Tibial artery (tissue), 4 donors: ENCODE data around the gene KLHL40.

Experiments
- DNase-seq, 2 donors: peaks; one replicate each; pipeline ENCODE4 v3.0.0-alpha.2; 2019
- H3K27ac ChIP-seq, 2 donors: fragments of 200-600 bp; sonication (generic) in 1 of 2; 1 replicate in 1 of 2; 2 replicates in 1 of 2; pipeline ENCODE4 v1.5.1; 2018 to 2019; ENCODE audit warnings: mild to moderate bottlenecking in 1 of 2
- H3K27me3 ChIP-seq, 2 donors: fragments of 200-600 bp; sonication (generic) in 1 of 2; one replicate each; pipeline versions ENCODE4 v1.5.1 to v1.6.0; 2016 to 2019
- H3K36me3 ChIP-seq, 3 donors: fragments of 200-600 bp; sonication (generic) in 2 of 3; one replicate each; pipeline ENCODE4 v1.5.1; 2016 to 2019; ENCODE audit warnings: mild to moderate bottlenecking in 2 of 3
- H3K4me1 ChIP-seq, 4 donors: fragments of 200-600 bp; sonication (generic) in 2 of 4; 1 replicate in 3 of 4; 2 replicates in 1 of 4; pipeline ENCODE4 v1.5.1; 2016 to 2019
- H3K4me3 ChIP-seq, 2 donors: fragments of 200-600 bp; sonication (generic) in 1 of 2; 1 replicate in 1 of 2; 2 replicates in 1 of 2; pipeline ENCODE4 v1.5.1; 2018 to 2019; ENCODE audit warnings: mild to moderate bottlenecking in 2 of 2
- H3K9me3 ChIP-seq, 3 donors: fragments of 200-600 bp; sonication (generic) in 1 of 3; one replicate each; pipeline ENCODE4 v1.5.1; 2016 to 2019
- intact Hi-C: fragments of 100-400 bp; cut with DNase I; formaldehyde crosslinking; loops from one replicate; pipeline ENCODE4 v1.15.0; 2023; ENCODE audit warnings: low total_unique reads
- TF ChIP-seq, protein P1 (sequence below), 2 experiments: fragments of 200-600 bp in 1 of 2; fragments of 450-650 bp in 1 of 2; IDR thresholded peaks; one replicate each; pipeline ENCODE4 v1.5.1; 2017 to 2019; ENCODE audit warnings: antibody characterized with exemption in 2 of 2, mild to moderate bottlenecking in 1 of 2, moderate library complexity in 1 of 2

Gene KLHL40

GRCh38 chr3:42710323-42711021 is 25.1 kb downstream of the KLHL40 start:
- TF ChIP-seq, protein P1, sequence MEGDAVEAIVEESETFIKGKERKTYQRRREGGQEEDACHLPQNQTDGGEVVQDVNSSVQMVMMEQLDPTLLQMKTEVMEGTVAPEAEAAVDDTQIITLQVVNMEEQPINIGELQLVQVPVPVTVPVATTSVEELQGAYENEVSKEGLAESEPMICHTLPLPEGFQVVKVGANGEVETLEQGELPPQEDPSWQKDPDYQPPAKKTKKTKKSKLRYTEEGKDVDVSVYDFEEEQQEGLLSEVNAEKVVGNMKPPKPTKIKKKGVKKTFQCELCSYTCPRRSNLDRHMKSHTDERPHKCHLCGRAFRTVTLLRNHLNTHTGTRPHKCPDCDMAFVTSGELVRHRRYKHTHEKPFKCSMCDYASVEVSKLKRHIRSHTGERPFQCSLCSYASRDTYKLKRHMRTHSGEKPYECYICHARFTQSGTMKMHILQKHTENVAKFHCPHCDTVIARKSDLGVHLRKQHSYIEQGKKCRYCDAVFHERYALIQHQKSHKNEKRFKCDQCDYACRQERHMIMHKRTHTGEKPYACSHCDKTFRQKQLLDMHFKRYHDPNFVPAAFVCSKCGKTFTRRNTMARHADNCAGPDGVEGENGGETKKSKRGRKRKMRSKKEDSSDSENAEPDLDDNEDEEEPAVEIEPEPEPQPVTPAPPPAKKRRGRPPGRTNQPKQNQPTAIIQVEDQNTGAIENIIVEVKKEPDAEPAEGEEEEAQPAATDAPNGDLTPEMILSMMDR (IDR thresholded peaks at IDR 0.05): no peak
- no peaks in the 10 kb centered on the region for H3K9me3 ChIP-seq
- no peaks in the 10 kb centered on the region for H3K27me3 ChIP-seq
- DNase-seq: no peak
- H3K4me1 ChIP-seq: no peaks in the 10 kb centered on the region
- no peak overlapping the region for H3K27ac ChIP-seq
- no peak overlapping the region for H3K4me3 ChIP-seq
- H3K36me3 ChIP-seq: no peaks in the 10 kb centered on the region
- intact Hi-C loops: no loop called here

DNA sequence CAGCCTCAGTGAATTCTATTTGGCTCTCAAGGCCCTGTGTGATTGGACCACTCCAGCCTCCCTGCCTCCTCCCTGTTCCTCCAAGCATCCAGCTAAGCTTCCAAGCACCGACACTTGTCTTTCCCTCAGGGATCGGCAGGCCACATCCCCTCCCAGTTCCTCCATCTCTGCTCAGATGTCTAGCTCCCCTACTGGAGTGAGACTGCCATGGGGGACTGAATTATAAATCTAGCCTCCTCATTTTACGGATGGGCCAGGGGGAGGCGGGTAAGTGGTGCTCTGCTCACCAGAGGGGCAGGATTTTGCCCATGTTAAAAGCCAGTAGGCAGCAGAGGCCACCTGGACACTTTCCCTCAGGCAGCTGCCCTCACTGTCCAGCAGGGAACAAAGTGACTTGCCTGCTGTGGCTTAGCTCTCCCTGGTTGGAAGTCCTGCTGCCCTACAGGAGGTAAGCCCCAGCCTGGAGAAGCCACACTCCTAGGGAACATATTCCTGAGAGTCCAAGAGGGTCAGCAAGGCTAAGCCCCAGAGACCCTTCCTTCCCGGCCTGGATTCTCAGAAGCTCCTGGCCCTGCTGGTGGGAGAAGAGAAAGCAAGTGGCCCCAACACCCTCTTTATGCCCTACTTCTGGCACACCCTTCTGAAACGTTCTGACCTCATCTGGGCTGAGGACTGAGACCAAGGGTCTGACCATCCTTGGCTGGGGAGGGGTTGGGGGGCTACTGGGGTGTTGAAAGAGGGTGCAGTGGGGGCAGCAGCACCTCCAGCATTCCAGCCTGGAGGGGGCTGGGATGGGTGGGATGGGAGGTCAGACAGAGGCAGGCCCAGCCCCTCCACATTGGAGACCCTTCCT is 26.4 kb downstream of the KLHL40 start:
- Histone ChIP-seq H3K4me1 (no peaks in the 10 kb centered on the region), H3K36me3 (no peaks in the 10 kb centered on the region), H3K9me3 (no peaks in the 10 kb centered on the region), H3K4me3 (no peak overlapping the region), H3K27me3 (no peaks in the 10 kb centered on the region), H3K27ac (no peak overlapping the region)
- intact Hi-C loops: no loop called here
- DNase-seq: peak in 1 of 2 donors; percentile 57
- TF ChIP-seq, protein P1 (IDR thresholded peaks at IDR 0.05): no peak

GRCh38 chr3:42712344-42712648 is 27.0 kb downstream of the KLHL40 start:
- intact Hi-C loops: no loop called here

GRCh38 chr3:42712688-42713372 is 27.5 kb downstream of the KLHL40 start:
- TF ChIP-seq, protein P1 (IDR thresholded peaks at IDR 0.05): no peak
- Histone ChIP-seq H3K27ac (no peak overlapping the region), H3K27me3 (no peaks in the 10 kb centered on the region), H3K4me1 (no peaks in the 10 kb centered on the region), H3K4me3 (no peak overlapping the region), H3K9me3 (no peaks in the 10 kb centered on the region), H3K36me3 (no peaks in the 10 kb centered on the region)
- intact Hi-C loops: no loop called here
- DNase-seq: peak; percentile 5 to 44

More at GRCh38 chr3:42712344-42712648, 27.0 kb downstream of the KLHL40 start:
- no peak overlapping the region for H3K27ac ChIP-seq
- no peaks in the 10 kb centered on the region for H3K27me3 ChIP-seq
- no peak overlapping the region for H3K4me3 ChIP-seq
- no peaks in the 10 kb centered on the region for H3K9me3 ChIP-seq
- no peaks in the 10 kb centered on the region for H3K4me1 ChIP-seq
- no peaks in the 10 kb centered on the region for H3K36me3 ChIP-seq
- TF ChIP-seq, protein P1 (IDR thresholded peaks at IDR 0.05): no peak
- DNase-seq: peak in 1 of 2 donors; percentile 13

GRCh38 chr3:42713747-42714146 is 28.4 kb downstream of the KLHL40 start:
- peak in 1 of 2 donors; percentile 7 for DNase-seq

More at GRCh38 chr3:42713747-42714146, 28.4 kb downstream of the KLHL40 start:
- H3K4me3 ChIP-seq: no peak overlapping the region
- H3K4me1 ChIP-seq: no peaks in the 10 kb centered on the region
- H3K9me3 ChIP-seq: no peaks in the 10 kb centered on the region
- intact Hi-C loops: no loop called here
- TF ChIP-seq, protein P1 (IDR thresholded peaks at IDR 0.05): no peak
- H3K36me3 ChIP-seq: no peaks in the 10 kb centered on the region
- no peak overlapping the region for H3K27ac ChIP-seq
- H3K27me3 ChIP-seq: no peaks in the 10 kb centered on the region
